ENCODE results near the gene ETV3L. TPM values are rescaled to one million over a fixed set of nuclear protein-coding genes. Genes with fewer than 3 reads are reported as not detected.

Gene ETV3L
- polyA plus RNA-seq, 1 experiment: 0.07 TPM

GRCh38 chr1:157144509-157144908, 44.9 kb upstream of the ETV3L start:
- Histone ChIP-seq H3K27me3 (ENCODE audit: control insufficient read depth, insufficient read depth, low read length) (no peaks in the 10 kb centered on the region), H3K27ac (ENCODE audit: low read depth, low read length) (no peak overlapping the region), H3K9me3 (ENCODE audit: control insufficient read depth, insufficient read depth, low read length) (no peaks in the 10 kb centered on the region), H3K4me3 (ENCODE audit: low read depth, low read length) (no peak overlapping the region)
- no peak for TF ChIP-seq CTCF (IDR thresholded peaks at IDR 0.05; ENCODE audit: low read depth, low read length)
- CTCF ChIA-PET: interaction anchor here (17.3 kb wide), 1 partner anchor 11 kb away, joined by 213 read pairs; no protein-coding TSS in a partner anchor
- POLR2A ChIA-PET: no interaction called here
- no peak for DNase-seq (ENCODE audit: low read depth, low spot score)

DNA sequence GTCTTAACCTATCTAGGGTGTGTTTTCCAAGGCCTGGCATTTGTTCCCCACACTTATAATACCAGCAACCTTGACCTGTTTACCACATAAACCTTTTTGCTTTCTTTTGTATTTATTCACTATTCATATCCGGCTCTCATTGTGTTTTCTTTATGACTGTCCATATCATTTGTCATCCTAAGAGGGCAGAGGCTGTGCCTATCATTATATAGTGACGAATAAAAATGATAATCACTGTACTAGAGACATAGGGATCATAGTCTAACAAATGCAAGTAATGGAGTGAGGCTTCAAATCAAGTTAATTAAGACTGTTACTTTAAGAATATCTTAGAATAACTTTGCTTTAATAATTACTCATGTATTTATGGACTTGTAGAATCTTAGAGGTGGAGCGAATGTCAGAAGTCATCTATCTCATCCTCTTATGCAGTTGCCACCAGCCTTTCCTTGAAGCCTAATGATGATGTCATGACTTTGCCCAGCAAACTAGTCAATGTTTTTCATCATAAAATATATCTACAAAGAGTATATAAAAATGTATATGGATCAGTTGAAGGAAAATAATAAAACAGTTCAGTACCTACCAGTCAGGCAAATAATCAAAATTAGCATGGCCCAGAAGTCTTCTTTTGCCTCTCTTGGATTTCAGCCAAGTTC, 43.3 kb upstream of the ETV3L start:
- H3K9me3 ChIP-seq (ENCODE audit: control insufficient read depth, insufficient read depth, low read length): peaks cover 1% of the 10 kb centered on the region; the same call in 1 of the 2 replicates
- H3K27me3 ChIP-seq (ENCODE audit: control insufficient read depth, insufficient read depth, low read length): no peaks in the 10 kb centered on the region
- no peak for DNase-seq (ENCODE audit: low read depth, low spot score)
- ChIA-PET CTCF (interaction anchor here (0.8 to 17.3 kb wide), 3 partner anchors 13 to 55 kb away, joined by 3 to 213 read pairs (median 4); no protein-coding TSS in a partner anchor), POLR2A (interaction anchor here (0.7 kb wide), 2 partner anchors 9 to 32 kb away, joined by 3 to 5 read pairs; no protein-coding TSS in a partner anchor)
- no peak overlapping the region for H3K4me3 ChIP-seq (ENCODE audit: low read depth, low read length)
- no peak for TF ChIP-seq CTCF (IDR thresholded peaks at IDR 0.05; ENCODE audit: low read depth, low read length)
- no peak overlapping the region for H3K27ac ChIP-seq (ENCODE audit: low read depth, low read length)

DNA sequence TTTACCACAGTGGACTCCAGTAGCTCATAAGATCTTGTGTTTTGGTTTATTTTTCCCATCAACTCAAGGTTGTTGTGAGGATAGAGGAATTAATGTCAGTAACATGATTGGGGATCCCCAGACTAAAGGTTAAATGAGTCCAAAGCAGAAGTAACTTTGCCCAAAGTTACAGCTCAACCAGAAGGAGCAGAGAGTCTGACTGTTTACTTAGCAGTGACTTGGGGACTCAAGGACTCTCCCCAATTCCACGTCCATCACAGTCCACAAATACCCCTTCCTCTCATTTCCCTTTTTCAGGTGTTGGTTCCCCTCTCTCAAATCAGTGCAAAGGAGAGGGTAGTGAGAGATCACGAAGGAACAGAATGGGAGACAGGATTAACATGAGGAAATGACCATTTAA, 42.6 kb upstream of the ETV3L start:
- Histone ChIP-seq H3K27me3 (ENCODE audit: control insufficient read depth, insufficient read depth, low read length) (no peaks in the 10 kb centered on the region), H3K9me3 (ENCODE audit: control insufficient read depth, insufficient read depth, low read length) (peaks cover 6% of the 10 kb centered on the region; the same call in 1 of the 2 replicates), H3K27ac (ENCODE audit: low read depth, low read length) (no peak overlapping the region), H3K4me3 (ENCODE audit: low read depth, low read length) (no peak overlapping the region)
- no peak for DNase-seq (ENCODE audit: low read depth, low spot score)
- CTCF ChIA-PET: interaction anchor here (0.8 to 17.3 kb wide), 5 partner anchors 13 to 54 kb away, joined by 3 to 213 read pairs (median 4); no protein-coding TSS in a partner anchor
- TF ChIP-seq CTCF (IDR thresholded peaks at IDR 0.05; ENCODE audit: low read depth, low read length): no peak
- POLR2A ChIA-PET: interaction anchor here (0.7 kb wide), 2 partner anchors 9 to 31 kb away, joined by 3 to 5 read pairs; no protein-coding TSS in a partner anchor

GRCh38 chr1:157141212-157141855, 41.7 kb upstream of the ETV3L start:
- ChIA-PET POLR2A (no interaction called here), CTCF (interaction anchor here (1.2 to 17.3 kb wide), 4 partner anchors 14 to 51 kb away, joined by 3 to 213 read pairs (median 6); no protein-coding TSS in a partner anchor)
- TF ChIP-seq CTCF (IDR thresholded peaks at IDR 0.05; ENCODE audit: low read depth, low read length): no peak
- Histone ChIP-seq H3K4me3 (ENCODE audit: low read depth, low read length) (no peak overlapping the region), H3K27me3 (ENCODE audit: control insufficient read depth, insufficient read depth, low read length) (no peaks in the 10 kb centered on the region), H3K27ac (ENCODE audit: low read depth, low read length) (no peak overlapping the region), H3K9me3 (ENCODE audit: control insufficient read depth, insufficient read depth, low read length) (peaks cover 6% of the 10 kb centered on the region; the same call in 1 of the 2 replicates)
- no peak for DNase-seq (ENCODE audit: low read depth, low spot score)
